ENCODE results near the gene VWA3B. TPM values are rescaled to one million over a fixed set of nuclear protein-coding genes. Genes with fewer than 3 reads are reported as not detected.

VWA3B gene
- total and polyA plus RNA-seq, 2 of the 4 experiments (the other 2 are of a cell fraction), result not detected

- no peak overlapping the region for H3K4me3 ChIP-seq (ENCODE audit: insufficient read depth, low read depth, low read length)
- no peak overlapping the region for H2AK9ac ChIP-seq (replicated peaks; ENCODE audit: low read depth, low read length, poor library complexity)
- H4K5ac ChIP-seq (ENCODE audit: low read depth, low read length), result no peak overlapping the region
- no TSS peak for BruUV-seq (replicated peaks)
- intact Hi-C loops (cut with micrococcal nuclease) (no loop called here), in situ Hi-C loops (cut with MboI; ENCODE audit: low sequenced_read_pairs) (no loop called here), dilution Hi-C loops (cut with HindIII; ENCODE audit: low sequenced_read_pairs, unreplicated experiment) (no loop called here)
- no peak overlapping the region for H2AK5ac ChIP-seq (ENCODE audit: low read depth, low read length)
- no peak for ATAC-seq (ENCODE audit: low read depth)
- no peaks in the 10 kb centered on the region for H3K9me3 ChIP-seq (ENCODE audit: control insufficient read depth, insufficient read depth, low read length)
- no peak overlapping the region for H3K27ac ChIP-seq (ENCODE audit: insufficient read depth, low read length)
- H2BK120ac ChIP-seq (ENCODE audit: low read depth, low read length), result no peak overlapping the region
- no peak for TF ChIP-seq CEBPB (IDR thresholded peaks at IDR 0.05; ENCODE audit: low read depth, low read length)
- no peak for TF ChIP-seq RCOR1 (IDR thresholded peaks at IDR 0.05; ENCODE audit: insufficient replicate concordance, low read length)
- no peak for TF ChIP-seq MXI1 (IDR thresholded peaks at IDR 0.05; ENCODE audit: borderline replicate concordance, low read depth, low read length)
- TF ChIP-seq USF2 (IDR thresholded peaks at IDR 0.05; ENCODE audit: low read depth, low read length), result no peak
- no peak for TF ChIP-seq CTCF (conservative IDR thresholded peaks at IDR 0.05; ENCODE audit: low read depth, low read length)
- no peak for TF ChIP-seq MAFK (IDR thresholded peaks at IDR 0.05; ENCODE audit: low read depth, low read length)
- TF ChIP-seq MAZ (IDR thresholded peaks at IDR 0.05; ENCODE audit: borderline replicate concordance, low read depth, low read length), result no peak
- no peak for TF ChIP-seq NFE2L2 (IDR thresholded peaks at IDR 0.05; ENCODE audit: low read depth, low read length)
- no peak for TF ChIP-seq FOS (IDR thresholded peaks at IDR 0.05; ENCODE audit: low read depth, low read length)
- TF ChIP-seq ELK1 (IDR thresholded peaks at IDR 0.05; ENCODE audit: borderline replicate concordance, low read depth, low read length), result no peak
- no peak for TF ChIP-seq CHD1 (IDR thresholded peaks at IDR 0.05; ENCODE audit: low read depth, low read length)
- no peaks in the 10 kb centered on the region for H3K36me3 ChIP-seq (ENCODE audit: control insufficient read depth, insufficient read depth, low read length)
- no peak overlapping the region for H3K4ac ChIP-seq (ENCODE audit: low read depth, low read length)
- ChIA-PET CTCF (no interaction called here), POLR2A (ENCODE audit: unreplicated experiment) (no interaction called here)
- no peak overlapping the region for H3K4me2 ChIP-seq (ENCODE audit: low read depth, low read length)
- no peak overlapping the region for H3K56ac ChIP-seq (ENCODE audit: extremely low read depth, insufficient read depth, low read length)
- H3K4me1 ChIP-seq (ENCODE audit: control insufficient read depth, insufficient read depth, low read length), result no peaks in the 10 kb centered on the region
- H3K14ac ChIP-seq (replicated peaks; ENCODE audit: low read depth, low read length), result no peak overlapping the region
- H3K23ac ChIP-seq (ENCODE audit: low read depth, low read length), result no peak overlapping the region
- no peak overlapping the region for H3K18ac ChIP-seq (ENCODE audit: low read depth, low read length)
- no peak overlapping the region for H2AFZ ChIP-seq (replicated peaks; ENCODE audit: low read length, poor library complexity)
- H3K9ac ChIP-seq (ENCODE audit: low read depth, low read length), result no peak overlapping the region
- H3K9me1 ChIP-seq (ENCODE audit: insufficient read depth, low read length), result no peaks in the 10 kb centered on the region
- H2BK15ac ChIP-seq (ENCODE audit: low read depth, low read length), result no peak overlapping the region
- 30% methylated on average over 2 of the region's 4 CpGs; no CpG with 5 or more reads in 1 of the 2 experiments for WGBS, 2 experiments (ENCODE audit: extremely low coverage in 2 of 2, insufficient read length in 1 of 2)
- H4K91ac ChIP-seq (ENCODE audit: insufficient read depth, low read depth, low read length), result no peak overlapping the region
- no peaks in the 10 kb centered on the region for H4K20me1 ChIP-seq (ENCODE audit: insufficient read depth, low read length)
- peaks cover 26% of the 10 kb centered on the region for H3K27me3 ChIP-seq (ENCODE audit: control insufficient read depth, insufficient read depth, low read length)
- H3K79me1 ChIP-seq (ENCODE audit: low read depth in 1 of 2, low read length in 2 of 2), result no peaks in the 10 kb centered on the region
- no peak overlapping the region for H2BK20ac ChIP-seq (ENCODE audit: low read depth, low read length)
- no peak for DNase-seq
- H4K8ac ChIP-seq (ENCODE audit: low read depth in 2 of 2, low read length in 2 of 2), result no peak overlapping the region
- H2BK5ac ChIP-seq (ENCODE audit: low read depth, low read length, poor library complexity, severe bottlenecking), result no peak overlapping the region
Measured at GRCh38 chr2:98155716-98156115, 68.7 kb downstream of the VWA3B start.

All from IMR-90 (cell line).